Fibroblast of skin of right biceps (primary cell): ENCODE results near the gene POLE.

Source experiments
- DNase-seq: peaks from one replicate; pipeline ENCODE4 v3.0.0-alpha.2; 2013

Gene POLE

DNA sequence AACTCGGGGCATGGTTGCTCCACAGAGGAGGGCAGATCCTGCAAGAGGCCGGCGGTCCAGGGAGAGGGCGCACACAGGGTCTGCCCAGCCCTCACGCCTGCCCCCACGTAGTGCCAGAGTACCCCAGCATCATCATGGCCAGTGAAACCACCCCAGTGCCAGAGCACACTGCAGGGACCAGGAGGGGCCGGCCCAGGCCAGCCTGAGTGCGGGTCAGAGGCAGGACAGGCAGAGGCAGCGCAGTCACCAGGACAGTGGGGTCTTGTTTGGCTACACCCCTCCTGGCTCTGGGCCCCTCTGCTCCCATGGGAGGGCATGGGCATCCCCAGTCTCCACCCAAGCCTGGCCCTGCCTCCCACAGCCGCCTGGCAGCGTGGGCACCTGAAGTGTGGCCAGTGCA, 111.5 kb downstream of the POLE start:
- DNase-seq: no peak

DNA sequence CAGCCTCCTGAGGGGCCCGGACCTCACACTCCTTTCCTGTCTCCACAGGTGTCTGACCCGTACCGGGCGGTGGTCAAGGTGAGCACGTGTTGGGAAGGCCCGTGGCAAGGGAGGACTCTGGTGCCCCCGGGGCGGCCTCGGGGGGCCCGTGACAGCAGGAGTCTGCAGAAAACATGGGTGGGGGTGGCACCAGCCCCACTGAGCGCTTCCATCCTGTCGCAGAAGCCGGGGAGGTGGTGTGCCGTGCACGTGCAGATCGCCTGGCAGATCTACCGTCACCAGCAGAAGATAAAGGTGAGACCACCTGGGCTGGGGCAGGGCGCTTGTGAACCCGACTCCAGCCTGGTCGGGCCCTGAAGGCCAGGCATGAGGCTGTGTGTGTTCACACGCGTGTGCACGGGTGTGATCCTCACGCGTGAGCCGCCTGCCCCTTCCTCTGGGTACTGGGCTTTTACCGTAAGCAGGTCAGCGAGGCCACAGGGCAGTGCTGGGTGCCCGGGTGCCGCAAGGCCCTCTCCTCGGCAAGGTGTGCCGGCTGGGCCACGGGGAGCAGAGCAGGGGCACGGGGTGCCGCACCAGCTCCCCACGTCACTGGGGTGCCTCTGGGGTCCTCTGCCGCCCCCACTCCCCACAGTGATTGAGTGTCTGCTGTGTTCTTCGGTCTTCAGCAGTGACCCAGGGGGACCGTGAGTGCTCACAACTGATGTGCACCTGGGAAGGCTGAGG, 112.7 kb downstream of the POLE start:
- DNase-seq: no peak
